ENCODE data around the gene MBD3L4. TPM values are rescaled to one million over a fixed set of nuclear protein-coding genes. Genes with fewer than 3 reads are reported as not detected.
"Not testable (repeated sequence)": the region's sequence is repeated elsewhere in the genome, so short reads cannot be mapped to it uniquely, and the experiment has no call there.

Gene MBD3L4
- total and polyA plus RNA-seq, 10 of the 15 experiments (the other 5 are each of a cell fraction or from before 2014, with no cell fraction given) = not detected

GRCh38 chr19:7067122-7067521, 27.1 kb upstream of the MBD3L4 start:
- H3K4me2 ChIP-seq (ENCODE audit: control insufficient read depth, insufficient read depth); ATAC-seq; SMC1A ChIA-PET (ENCODE audit: uncharacterized antibody, unreplicated experiment); BruUV-seq (replicated peaks); H3K27me3 ChIP-seq (replicated peaks in 1 of 2; ENCODE audit: control insufficient read depth in 2 of 2, insufficient read depth in 2 of 2, low read length in 1 of 2); H3K9ac ChIP-seq (ENCODE audit: control insufficient read depth, insufficient read depth, low read length); H4K20me1 ChIP-seq (ENCODE audit: control insufficient read depth, insufficient read depth); H3K27ac ChIP-seq (ENCODE audit: control insufficient read depth, insufficient read depth); CTCF ChIA-PET; RAD21 ChIA-PET (ENCODE audit: unreplicated experiment); intact Hi-C loops (cut with micrococcal nuclease; ENCODE audit: unreplicated experiment); FAIRE-seq; H2AFZ ChIP-seq (ENCODE audit: control insufficient read depth, low read depth, low read length); in situ Hi-C loops (cut with MboI); POLR2A ChIA-PET; H3K9me3 ChIP-seq (replicated peaks; ENCODE audit: control insufficient read depth, insufficient read depth, low read length); H3K36me3 ChIP-seq (ENCODE audit: control insufficient read depth in 2 of 2, insufficient read depth in 2 of 2, low read length in 1 of 2); H3K4me1 ChIP-seq (ENCODE audit: control insufficient read depth, insufficient read depth, low read length); H3K4me3 ChIP-seq; DNase-seq (ENCODE audit: low read depth, low spot score): not testable (repeated sequence)
- 57% methylated on average over 13 of the region's 13 CpGs for WGBS (ENCODE audit: insufficient coverage, insufficient replicate concordance, low lambda C conversion rate, missing lambda C conversion rate)
- peak; percentile 3 to 20 (median 18); a peak in 2 of 6 replicates for TF ChIP-seq CTCF (IDR thresholded peaks at IDR 0.05 in 2 of 3, conservative IDR thresholded peaks at IDR 0.05 in 1 of 3; ENCODE audit: control insufficient read depth in 2 of 3, extremely low read depth in 1 of 3, insufficient read depth in 1 of 3, low read depth in 3 of 3, low read length in 3 of 3)
- peak; percentile 99 for TF ChIP-seq ZBTB33 (IDR thresholded peaks at IDR 0.05)
- TF ChIP-seq RAD21 (IDR thresholded peaks at IDR 0.05; ENCODE audit: insufficient read depth, low read depth, low read length) = peak; percentile 36; the same call in 1 of the 2 replicates
- peaks cover 12% of the 10 kb centered on the region for H3K79me2 ChIP-seq (ENCODE audit: control insufficient read depth, insufficient read depth, low read length)

Data from GM12878 (cell line).